Epithelial cell of umbilical artery (primary cell): Measurements from ENCODE around the gene AQP3. TPM values are rescaled to one million over a fixed set of nuclear protein-coding genes. Genes with fewer than 3 reads are reported as not detected.

Source experiments
- total RNA-seq: library from RNA; depleted of rRNA; stranded (reverse); fragments of >200 nt; gene quantifications from 2 replicates; pipeline ENCODE4 v1.2.3, GENCODE V29; 2014

AQP3 gene
- under 0.01 and 0.61 TPM in 2 replicates for total RNA-seq

GRCh38 chr9:33446946-33447798, at the start of gene AQP3:
TSS of gene AQP3 (minus strand) at chr9:33447593. CDS start at chr9:33447530, 63 bp downstream.

GRCh38 chr9:33473643-33474352, 26.4 kb upstream of the AQP3 start, which contains the start of gene NOL6:
TSS of gene NOL6 (minus strand) at chr9:33473924. CDS start at chr9:33473842, 82 bp downstream.

GRCh38 chr9:33402371-33402770, 45.0 kb downstream of the AQP3 start, which contains the start of gene AQP7:
TSS of gene AQP7 (minus strand) at chr9:33402568. CDS start at chr9:33401262, 1,306 bp downstream.

Other genes with a start within 250 kb of the AQP3 start
- not detected in 2 replicates for gene SPINK4, start 207.4 kb downstream of the AQP3 start, total RNA-seq
- 29.9 and 39.1 TPM in 2 replicates for gene BAG1, start 182.9 kb downstream of the AQP3 start, total RNA-seq
- gene CHMP5, start 182.5 kb downstream of the AQP3 start, total RNA-seq: 129 and 208 TPM in 2 replicates
- gene NFX1, start 157.1 kb downstream of the AQP3 start, total RNA-seq: 11.4 and 16.3 TPM in 2 replicates
- gene AQP7, start 45.0 kb downstream of the AQP3 start, total RNA-seq: not detected in 2 replicates
- gene NOL6, start 26.3 kb upstream of the AQP3 start, total RNA-seq: 19.2 and 22.6 TPM in 2 replicates
- 2.6 and 6.2 TPM in 2 replicates for gene ANKRD18B, start 76.7 kb upstream of the AQP3 start, total RNA-seq